SU-DHL-6 (cell line): ENCODE results near the gene SYNRG.
A peak's percentile ranks its signal among the peaks of the same experiment; 100 is the strongest.

ENCODE experiments used
- H2AFZ ChIP-seq: fragments of 200-600 bp; sonication (generic); 2 replicates; pipeline ENCODE4 v1.6.1; 2014; ENCODE audit warnings: low read depth, mild to moderate bottlenecking, moderate library complexity, mixed read lengths, antibody characterized with exemption, low read length; ENCODE audit not compliant: severe bottlenecking
- H3F3A ChIP-seq: fragments of 200-600 bp; shearing (Covaris generic); 2 replicates; pipeline ENCODE4 v1.6.0; 2016; ENCODE audit warnings: antibody characterized with exemption, mild to moderate bottlenecking; ENCODE audit not compliant: insufficient read depth
- H3K27ac ChIP-seq: fragments of 200-600 bp; sonication (generic); 2 replicates; pipeline ENCODE4 v1.5.1; 2016; ENCODE audit warnings: low read depth, mild to moderate bottlenecking, low read length, moderate library complexity, mixed read lengths
- H3K27me3 ChIP-seq: fragments of 200-600 bp; sonication (generic), shearing (Covaris generic); 2 replicates; pipeline ENCODE4 v1.6.0; 2014; ENCODE audit warnings: mild to moderate bottlenecking, low read length
- H3K36me3 ChIP-seq: fragments of 200-600 bp; sonication (generic); 2 replicates; pipeline ENCODE4 v1.6.1; 2014; ENCODE audit warnings: mild to moderate bottlenecking, low read length, mixed read lengths
- H3K4me2 ChIP-seq: fragments of 300-600, 200-600 bp; shearing (Covaris generic), sonication (generic); 2 replicates; pipeline ENCODE4 v1.6.0; 2014; ENCODE audit warnings: low read length, low read depth, mild to moderate bottlenecking; ENCODE audit not compliant: poor library complexity, severe bottlenecking
- H3K4me3 ChIP-seq: fragments of 200-600 bp; sonication (generic); 2 replicates; pipeline ENCODE4 v1.5.1; 2014; ENCODE audit warnings: antibody characterized with exemption, low read length, mild to moderate bottlenecking, mixed read lengths; ENCODE audit not compliant: insufficient read depth, poor library complexity, severe bottlenecking
- H3K79me2 ChIP-seq: fragments of 200-600 bp; sonication (generic); 2 replicates; pipeline ENCODE4 v1.6.1; 2014; ENCODE audit warnings: mild to moderate bottlenecking, low read length, moderate library complexity; ENCODE audit not compliant: insufficient read depth
- H3K9ac ChIP-seq: fragments of 200-600 bp; sonication (generic); 2 replicates; pipeline ENCODE4 v1.7.0; 2014; ENCODE audit warnings: mild to moderate bottlenecking, low read length
- H3K9me2 ChIP-seq: fragments of 200-600 bp; sonication (generic); replicated peaks from 2 replicates; pipeline ENCODE4 v1.6.1; 2014; ENCODE audit warnings: low read length; ENCODE audit not compliant: insufficient read depth
- H3K9me3 ChIP-seq: fragments of 200-600 bp; sonication (generic); 2 replicates; pipeline ENCODE4 v1.6.1; 2014; ENCODE audit warnings: low read length, mixed read lengths; ENCODE audit not compliant: insufficient read depth
- H4K20me1 ChIP-seq: fragments of 200-600 bp; sonication (generic); 2 replicates; pipeline ENCODE4 v1.6.1; 2014; ENCODE audit warnings: low read depth, mild to moderate bottlenecking, antibody characterized with exemption, low read length, moderate library complexity, mixed read lengths
- CTCF ChIP-seq: fragments of 200-600 bp; sonication (generic); IDR thresholded peaks from one replicate; pipeline ENCODE4 v1.5.1; 2017; ENCODE audit warnings: antibody characterized with exemption, mild to moderate bottlenecking, low read length, moderate library complexity; ENCODE audit not compliant: insufficient read depth, poor library complexity, severe bottlenecking
- EZH2phosphoT487 ChIP-seq: fragments of 200-600 bp; sonication (generic), shearing (Covaris generic); conservative IDR thresholded peaks from 2 replicates; pipeline ENCODE4 v1.6.1; 2018; ENCODE audit warnings: mild to moderate bottlenecking, antibody characterized with exemption, low read length, moderate library complexity, mixed read lengths

The SYNRG gene

GRCh38 chr17:37571674-37572073 is 37.5 kb downstream of the SYNRG start:
- Histone ChIP-seq H4K20me1 (no peaks in the 10 kb centered on the region), H3K36me3 (peaks cover 60% of the 10 kb centered on the region), H3K79me2 (no peaks in the 10 kb centered on the region; the same call in 1 of the 2 replicates), H3K4me2 (no peak overlapping the region), H2AFZ (no peak overlapping the region), H3K27me3 (no peaks in the 10 kb centered on the region), H3K4me3 (no peak overlapping the region), H3K27ac (no peak overlapping the region), H3K9me3 (no peaks in the 10 kb centered on the region), H3F3A (no peaks in the 10 kb centered on the region), H3K9me2 (no peaks in the 10 kb centered on the region), H3K9ac (no peak overlapping the region)
- TF ChIP-seq EZH2phosphoT487 (no peak), CTCF (no peak)

DNA sequence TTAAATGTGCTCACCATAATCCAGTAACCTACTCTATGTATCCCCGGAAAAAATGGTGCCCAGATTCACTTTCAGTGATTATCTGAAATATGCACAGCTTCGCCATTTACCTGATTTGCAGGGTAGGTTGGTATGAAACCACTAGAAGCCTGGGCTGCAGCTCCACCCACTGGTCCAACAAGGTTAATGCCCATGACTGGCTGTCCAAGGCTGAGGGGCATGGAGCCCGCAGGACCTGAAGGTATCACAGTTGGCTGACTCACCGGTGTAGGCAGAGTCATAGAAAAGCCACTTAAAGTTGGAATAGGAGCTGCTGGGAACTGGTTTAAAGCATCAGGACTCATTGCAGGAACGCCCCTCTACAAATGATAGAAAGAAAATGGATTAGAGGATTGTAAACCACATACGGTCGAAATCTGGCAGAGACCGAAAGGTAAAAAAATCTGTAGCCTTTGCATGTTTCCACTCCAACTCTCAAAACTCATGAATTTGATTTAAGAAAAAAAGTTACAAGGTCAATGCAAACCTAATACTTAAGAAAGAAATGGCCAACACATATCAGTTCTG is 38.6 kb downstream of the SYNRG start:
- Histone ChIP-seq H3K27me3 (no peaks in the 10 kb centered on the region), H3K4me2 (no peak overlapping the region), H4K20me1 (no peaks in the 10 kb centered on the region), H3K9ac (no peak overlapping the region), H3F3A (no peaks in the 10 kb centered on the region), H3K9me2 (no peaks in the 10 kb centered on the region), H3K4me3 (no peak overlapping the region), H2AFZ (no peak overlapping the region), H3K27ac (no peak overlapping the region), H3K79me2 (no peaks in the 10 kb centered on the region; the same call in 1 of the 2 replicates), H3K9me3 (no peaks in the 10 kb centered on the region), H3K36me3 (peaks cover 54% of the 10 kb centered on the region)
- TF ChIP-seq CTCF (peak; percentile 36), EZH2phosphoT487 (no peak)

GRCh38 chr17:37568350-37569053 is 40.7 kb downstream of the SYNRG start:
- Histone ChIP-seq H4K20me1 (no peaks in the 10 kb centered on the region), H3K9ac (no peak overlapping the region), H3K4me2 (no peak overlapping the region), H2AFZ (no peak overlapping the region), H3F3A (no peaks in the 10 kb centered on the region), H3K4me3 (no peak overlapping the region), H3K79me2 (no peaks in the 10 kb centered on the region; the same call in 1 of the 2 replicates), H3K36me3 (peaks cover 40% of the 10 kb centered on the region), H3K27ac (no peak overlapping the region), H3K9me2 (no peaks in the 10 kb centered on the region), H3K9me3 (no peaks in the 10 kb centered on the region), H3K27me3 (no peaks in the 10 kb centered on the region)
- TF ChIP-seq EZH2phosphoT487 (no peak), CTCF (no peak)
